H1 (cell line): ENCODE data around the gene GRIA1. TPM values are rescaled to one million over a fixed set of nuclear protein-coding genes. Genes with fewer than 3 reads are reported as not detected.

Source experiments
- CTCF ChIA-PET: fragments of 300-600 bp; sonication (Branson Sonifier 250); formaldehyde crosslinking; loops from one replicate; lab custom pipeline; 2021; ENCODE audit not compliant: partially characterized antibody; lab: Charles Lee
- POLR2A ChIA-PET: fragments of 300-600 bp; sonication (Branson Sonifier 250); formaldehyde crosslinking; loops from one replicate; lab custom pipeline; 2021; ENCODE audit warnings: inconsistent platforms; ENCODE audit not compliant: partially characterized antibody; lab: Charles Lee
- DNase-seq, 2 experiments: peaks; one replicate each; pipeline versions ENCODE4 v3.0.0 to v3.0.0-alpha.2; 2010 to 2022; ENCODE audit warnings: low spot score in 2 of 2, low read depth in 1 of 2, mixed read lengths in 1 of 2
- FAIRE-seq: peaks from 2 replicates; lab custom pipeline; 2011; peaks lifted over from hg19 to GRCh38; lab: Jason Lieb, UNC
- H2AFZ ChIP-seq: 2 replicates; pipeline ENCODE4 v1.8.1; 2012; ENCODE audit warnings: low read length, inconsistent platforms
- H2AK5ac ChIP-seq: 2 replicates; pipeline ENCODE4 v1.6.1; 2013; ENCODE audit warnings: low read depth, low read length
- H2BK120ac ChIP-seq: replicated peaks from 2 replicates; pipeline ENCODE3; 2013; ENCODE audit warnings: low read depth, low read length, inconsistent platforms
- H2BK12ac ChIP-seq: 2 replicates; pipeline ENCODE4 v1.6.1; 2013; ENCODE audit warnings: low read depth, low read length
- H2BK15ac ChIP-seq: 2 replicates; pipeline ENCODE4 v1.6.1; 2013; ENCODE audit warnings: low read length
- H2BK20ac ChIP-seq: 2 replicates; pipeline ENCODE4 v1.6.1; 2013; ENCODE audit warnings: low read length
- H2BK5ac ChIP-seq: 2 replicates; pipeline ENCODE4 v1.6.1; 2013; ENCODE audit warnings: low read depth, low read length
- H3K14ac ChIP-seq: 2 replicates; pipeline ENCODE4 v1.6.1; 2013; ENCODE audit warnings: inconsistent platforms; ENCODE audit not compliant: insufficient read length
- H3K18ac ChIP-seq: 2 replicates; pipeline ENCODE4 v1.6.1; 2013; ENCODE audit warnings: low read length; ENCODE audit errors: extremely low read depth
- H3K23ac ChIP-seq: 2 replicates; pipeline ENCODE4 v1.6.1; 2013; ENCODE audit warnings: inconsistent platforms; ENCODE audit not compliant: insufficient read length
- H3K23me2 ChIP-seq: 2 replicates; pipeline ENCODE4 v1.6.1; 2013; ENCODE audit warnings: low read depth, low read length
- H3K27ac ChIP-seq: 2 replicates; pipeline ENCODE4 v1.6.1; 2011; ENCODE audit warnings: low read depth, low read length, inconsistent platforms
- H3K27me3 ChIP-seq, 4 experiments: replicated peaks in 1 of 4; 1 replicate in 1 of 4; 2 replicates in 3 of 4; pipeline versions ENCODE4 v1.6.1 to v1.8.1; 2011 to 2013; ENCODE audit warnings: low read length in 3 of 4, mild to moderate bottlenecking in 3 of 4, inconsistent platforms in 2 of 4, mixed read lengths in 2 of 4, moderate library complexity in 1 of 4; ENCODE audit not compliant: control insufficient read depth in 3 of 4, insufficient read depth in 3 of 4; ENCODE audit errors: extremely low read depth in 1 of 4
- H3K36me3 ChIP-seq, 4 experiments: 2 replicates each; pipeline versions ENCODE4 v1.6.1 to v1.8.1; 2011 to 2013; ENCODE audit warnings: mild to moderate bottlenecking in 4 of 4, low read length in 3 of 4, moderate library complexity in 2 of 4, control low read depth in 1 of 4, inconsistent platforms in 1 of 4; ENCODE audit not compliant: insufficient read depth in 4 of 4, control insufficient read depth in 2 of 4
- H3K4ac ChIP-seq: replicated peaks from 2 replicates; pipeline ENCODE3; 2013; ENCODE audit warnings: low read length, low read depth, mixed read lengths, inconsistent platforms; ENCODE audit not compliant: insufficient read length
- H3K4me1 ChIP-seq, 4 experiments: replicated peaks in 1 of 4; 1 replicate in 1 of 4; 2 replicates in 3 of 4; pipeline versions ENCODE4 v1.6.1 to v1.8.1; 2011 to 2013; ENCODE audit warnings: low read length in 3 of 4, inconsistent platforms in 2 of 4, mixed read lengths in 1 of 4; ENCODE audit not compliant: insufficient read depth in 4 of 4, control insufficient read depth in 3 of 4
- H3K4me2 ChIP-seq, 2 experiments: 2 replicates each; pipeline versions ENCODE4 v1.6.1 to v1.8.1; 2011 to 2013; ENCODE audit warnings: low read depth in 2 of 2, low read length in 2 of 2, control low read depth in 1 of 2, inconsistent platforms in 1 of 2, mild to moderate bottlenecking in 1 of 2; ENCODE audit not compliant: insufficient read depth in 1 of 2
- H3K4me3 ChIP-seq, 4 experiments: fragments of 200-600, 300-600 bp in 1 of 4; sonication (generic), shearing (Covaris generic), sonication (Bioruptor Twin) in 1 of 4; 2 replicates each; pipeline versions ENCODE4 v1.5.1 to v1.8.1; 2011 to 2016; ENCODE audit warnings: low read length in 4 of 4, low read depth in 3 of 4, control low read depth in 2 of 4, inconsistent platforms in 2 of 4, mild to moderate bottlenecking in 2 of 4, mixed read lengths in 1 of 4, moderate library complexity in 1 of 4; ENCODE audit not compliant: insufficient read depth in 2 of 4; ENCODE audit errors: extremely low read depth in 1 of 4
- H3K56ac ChIP-seq: replicated peaks from 2 replicates; pipeline ENCODE3; 2013; ENCODE audit warnings: low read depth, mild to moderate bottlenecking, mixed read lengths, low read length, inconsistent platforms; ENCODE audit not compliant: insufficient read length
- H3K79me1 ChIP-seq: 2 replicates; pipeline ENCODE4 v1.6.1; 2013; ENCODE audit warnings: low read depth, low read length, control low read depth
- H3K79me2 ChIP-seq, 2 experiments: 2 replicates each; pipeline versions ENCODE4 v1.6.1 to v1.8.1; 2012 to 2013; ENCODE audit warnings: low read length in 2 of 2, mild to moderate bottlenecking in 2 of 2, inconsistent platforms in 1 of 2; ENCODE audit not compliant: insufficient read depth in 2 of 2, control insufficient read depth in 1 of 2
- H3K9ac ChIP-seq, 4 experiments: replicated peaks in 1 of 4; 1 replicate in 1 of 4; 2 replicates in 3 of 4; pipeline versions ENCODE4 v1.6.1 to v1.8.1; 2011 to 2013; ENCODE audit warnings: low read depth in 3 of 4, low read length in 3 of 4, control low read depth in 2 of 4, mild to moderate bottlenecking in 2 of 4, moderate library complexity in 2 of 4, inconsistent platforms in 1 of 4; ENCODE audit errors: extremely low read depth in 1 of 4
- H3K9me3 ChIP-seq, 2 experiments: 2 replicates each; pipeline versions ENCODE4 v1.6.1 to v1.8.1; 2012 to 2013; ENCODE audit warnings: mild to moderate bottlenecking in 2 of 2, moderate library complexity in 2 of 2, control low read depth in 1 of 2, inconsistent platforms in 1 of 2, low read depth in 1 of 2, low read length in 1 of 2, mixed read lengths in 1 of 2; ENCODE audit not compliant: insufficient read depth in 2 of 2
- H4K20me1 ChIP-seq, 2 experiments: replicated peaks in 1 of 2; 2 replicates each; pipeline versions ENCODE3 to v1.8.1; 2011 to 2013; ENCODE audit warnings: inconsistent platforms in 2 of 2, low read length in 2 of 2, mild to moderate bottlenecking in 1 of 2; ENCODE audit not compliant: insufficient read depth in 2 of 2, control insufficient read depth in 1 of 2
- H4K5ac ChIP-seq: 2 replicates; pipeline ENCODE4 v1.6.1; 2013; ENCODE audit warnings: low read length, low read depth, mixed read lengths, inconsistent platforms; ENCODE audit not compliant: insufficient read length
- H4K8ac ChIP-seq: 2 replicates; pipeline ENCODE4 v1.8.0; 2013; ENCODE audit warnings: mild to moderate bottlenecking, moderate library complexity, low read length, inconsistent platforms; ENCODE audit not compliant: insufficient read depth; ENCODE audit errors: extremely low read depth
- H4K91ac ChIP-seq: replicated peaks from 2 replicates; pipeline ENCODE3; 2013; ENCODE audit warnings: low read length, mixed read lengths, inconsistent platforms; ENCODE audit not compliant: insufficient read length
- BRCA1 ChIP-seq: IDR thresholded peaks from 2 replicates; pipeline ENCODE4 v1.6.1; 2012; ENCODE audit warnings: low read depth, low read length, improper control_type of control experiment
- CBX5 ChIP-seq: fragments of 300-800, 300-1000 bp; sonication (generic); IDR thresholded peaks from 2 replicates; pipeline ENCODE4 v1.7.1; 2016; ENCODE audit warnings: antibody characterized with exemption, low read length, low read depth
- CHD1 ChIP-seq: IDR thresholded peaks from 2 replicates; pipeline ENCODE4 v1.6.1; 2012; ENCODE audit warnings: low read depth, low read length, improper control_type of control experiment
- EGR1 ChIP-seq: IDR thresholded peaks from 2 replicates; pipeline ENCODE4 v1.6.1; 2011; ENCODE audit warnings: low read depth, low read length, borderline replicate concordance
- EZH2 ChIP-seq: fragments of 200-600 bp; sonication (generic); IDR thresholded peaks from 2 replicates; pipeline ENCODE4 v1.7.1; 2012; ENCODE audit warnings: low read depth, mild to moderate bottlenecking, moderate library complexity, low read length, inconsistent platforms; ENCODE audit not compliant: severe bottlenecking
- FOSL1 ChIP-seq: IDR thresholded peaks from 2 replicates; pipeline ENCODE4 v1.6.1; 2011; ENCODE audit warnings: mild to moderate bottlenecking, low read depth, low read length, moderate library complexity; ENCODE audit not compliant: insufficient read depth
- GTF2F1 ChIP-seq: IDR thresholded peaks from 2 replicates; pipeline ENCODE4 v1.6.1; 2012; ENCODE audit warnings: low read depth, low read length, improper control_type of control experiment, borderline replicate concordance
- SIRT6 ChIP-seq: IDR thresholded peaks from one replicate; pipeline ENCODE4 v1.7.1; 2012; ENCODE audit warnings: low read length, inconsistent platforms
- SP4 ChIP-seq: IDR thresholded peaks from 2 replicates; pipeline ENCODE4 v1.6.1; 2012; ENCODE audit warnings: low read length, inconsistent platforms
- TCF12 ChIP-seq: IDR thresholded peaks from 2 replicates; pipeline ENCODE4 v1.6.1; 2011; ENCODE audit warnings: low read depth, mild to moderate bottlenecking, low read length
- ZNF274 ChIP-seq: IDR thresholded peaks from 2 replicates; pipeline ENCODE4 v1.7.0; 2012; ENCODE audit warnings: low read length, borderline replicate concordance; ENCODE audit errors: extremely low read depth
- WGBS, 2 experiments: shearing (Covaris generic) in 1 of 2; methylation state at CpG; one replicate each; pipeline versions ENCODE4 v1.1.6 to v1.1.7; 2013 to 2015; ENCODE audit warnings: low lambda C conversion rate in 2 of 2, mixed read lengths in 2 of 2, inconsistent platforms in 1 of 2, low coverage in 1 of 2, missing lambda C conversion rate in 1 of 2; ENCODE audit not compliant: insufficient replicate concordance in 2 of 2, insufficient coverage in 1 of 2, insufficient read length in 1 of 2; ENCODE audit errors: extremely low coverage in 1 of 2, missing lambda C conversion rate in 1 of 2; 5-methylcytosine and 5-hydroxymethylcytosine counted together
- polyA plus RNA-seq, 7 experiments: library from polyadenylated mRNA; depleted of rRNA in 3 of 7; stranded (reverse) in 5 of 7; unstranded in 2 of 7; fragments of >200 nt in 5 of 7; fragments of 200-250 nt in 2 of 7; gene quantifications; 1 replicate in 5 of 7; 2 replicates in 1 of 7; 4 replicates in 1 of 7; pipeline versions ENCODE4 v1.2.1 to v1.2.3, GENCODE V29; 2011 to 2013; ENCODE audit warnings: missing spikeins in 2 of 7, mixed read lengths in 2 of 7
- total RNA-seq: library from RNA; stranded (reverse); fragmentation: NEBNext Ultra II Directional; extraction: Animal tissue kit (Norgen Biotek cat#: 25700); gene quantifications from 2 replicates; pipeline ENCODE4 v1.2.1, GENCODE V29; 2021

GRIA1 gene
- total and polyA plus RNA-seq, 2 of the 8 experiments (the other 6 are each of a cell fraction or from before 2014, with no cell fraction given), result 0.97 to 2.5 TPM

DNA sequence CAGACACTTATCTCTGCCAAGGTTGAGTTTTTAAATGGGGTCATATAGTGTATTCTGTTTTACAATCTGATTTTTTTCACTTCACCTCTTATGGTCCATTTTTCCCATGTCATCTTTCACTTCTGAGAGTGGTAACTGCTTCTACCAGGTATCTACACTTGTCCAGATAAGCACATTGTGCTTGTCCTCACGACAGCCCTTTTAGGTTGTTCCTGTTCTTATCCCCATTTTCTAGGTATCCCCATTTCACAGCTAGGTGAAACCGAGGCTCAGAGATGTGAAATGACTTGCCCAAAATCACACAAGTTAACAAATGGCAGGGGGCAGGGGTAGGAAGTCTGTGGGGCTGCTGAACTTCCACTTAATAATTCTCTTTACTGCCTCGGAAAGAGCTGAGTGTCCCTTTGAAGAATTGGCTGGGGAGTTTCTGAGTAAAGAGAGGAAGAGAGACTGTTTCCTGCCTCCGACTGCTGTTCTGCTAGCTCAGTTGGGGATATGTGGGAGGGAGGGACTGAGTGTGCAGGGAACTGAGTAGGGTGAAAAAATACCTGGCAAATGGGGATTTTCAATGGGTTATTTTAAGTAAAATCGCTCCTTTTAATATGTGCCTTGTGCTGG lies 255.4 kb downstream of the GRIA1 start:
- ChIA-PET POLR2A (no interaction called here), CTCF (interaction anchor here (1.9 kb wide), 1 partner anchor 11 kb away, joined by 6 read pairs; no protein-coding TSS in a partner anchor)
- Histone ChIP-seq H3K79me2 (no peaks in the 10 kb centered on the region), H3K14ac (no peak overlapping the region), H3K4me3 (no peak overlapping the region), H3K27ac (no peak overlapping the region), H3K23me2 (no peaks in the 10 kb centered on the region), H4K5ac (no peak overlapping the region), H3K4ac (no peak overlapping the region), H4K20me1 (no peaks in the 10 kb centered on the region), H2AK5ac (no peak overlapping the region), H2AFZ (no peak overlapping the region), H4K8ac (no peak overlapping the region), H2BK20ac (no peak overlapping the region), H3K56ac (no peak overlapping the region), H3K9me3 (peaks cover 0 to 4% of the 10 kb centered on the region in 2 experiments; a peak in 1 of 4 replicates), H3K4me1 (no peaks in the 10 kb centered on the region), H3K18ac (no peak overlapping the region), H2BK120ac (no peak overlapping the region), H3K23ac (no peak overlapping the region), H2BK5ac (no peak overlapping the region), H4K91ac (no peak overlapping the region), H2BK12ac (no peak overlapping the region), H2BK15ac (no peak overlapping the region), H3K4me2 (no peak overlapping the region), H3K9ac (no peak overlapping the region), H3K27me3 (no peaks in the 10 kb centered on the region), H3K79me1 (no peaks in the 10 kb centered on the region), H3K36me3 (no peaks in the 10 kb centered on the region)
- FAIRE-seq, result no peak
- 90% methylated on average over 5 of the region's 5 CpGs; no CpG with 5 or more reads in 1 of the 2 experiments for WGBS, 2 experiments
- DNase-seq, result no peak
- TF ChIP-seq FOSL1, result no peak
- TF ChIP-seq CHD1, result no peak
- no peak for TF ChIP-seq EZH2
- TF ChIP-seq SIRT6, result no peak
- TF ChIP-seq EGR1, result no peak
- TF ChIP-seq SP4, result no peak
- TF ChIP-seq CBX5, result no peak
- no peak for TF ChIP-seq TCF12
- no peak for TF ChIP-seq BRCA1
- no peak for TF ChIP-seq GTF2F1
- TF ChIP-seq ZNF274, result no peak
